Esophagus muscularis mucosa (tissue), 3 donors: ENCODE measurements around the gene SPON2.

Source experiments
- POLR2A ChIP-seq: fragments of 450-650 bp; IDR thresholded peaks from one replicate; pipeline ENCODE4 v1.6.1; 2017; ENCODE audit warnings: antibody characterized with exemption, moderate library complexity, mild to moderate bottlenecking, low read depth
- POLR2AphosphoS5 ChIP-seq, 2 donors: sonication (generic); formaldehyde crosslinking; IDR thresholded peaks; one replicate each; pipeline ENCODE4 v1.6.1; 2017; ENCODE audit warnings: antibody characterized with exemption in 2 of 2
- TF ChIP-seq, protein P1 (sequence below), 3 experiments: fragments of 200-600 bp in 2 of 3; fragments of 450-650 bp in 1 of 3; sonication (generic) in 2 of 3; IDR thresholded peaks; one replicate each; pipeline ENCODE4 v1.5.1; 2017 to 2019; ENCODE audit warnings: antibody characterized with exemption in 3 of 3, mild to moderate bottlenecking in 2 of 3, moderate library complexity in 1 of 3

DNA sequence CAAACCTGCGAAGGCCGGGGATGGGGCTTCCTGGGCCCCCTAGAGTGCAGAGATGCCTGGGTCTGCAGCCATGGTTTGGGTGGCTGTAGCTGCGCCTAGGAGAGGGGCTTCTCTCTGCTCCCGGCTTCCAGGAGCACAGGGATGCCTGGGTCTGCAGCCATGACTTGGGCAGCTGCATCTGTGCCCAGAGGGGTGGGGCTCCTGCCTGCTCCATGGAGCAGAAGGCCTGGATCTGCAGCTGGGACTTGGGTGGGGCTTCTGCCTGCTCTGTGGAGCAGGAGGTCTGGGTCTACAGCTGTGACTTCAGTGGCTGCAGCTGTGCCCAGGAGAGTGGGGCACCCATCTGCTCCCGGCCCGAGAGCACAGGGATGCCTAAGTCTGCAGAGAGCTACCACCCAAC is 20.8 kb downstream of the SPON2 start:
- TF ChIP-seq, protein P1, sequence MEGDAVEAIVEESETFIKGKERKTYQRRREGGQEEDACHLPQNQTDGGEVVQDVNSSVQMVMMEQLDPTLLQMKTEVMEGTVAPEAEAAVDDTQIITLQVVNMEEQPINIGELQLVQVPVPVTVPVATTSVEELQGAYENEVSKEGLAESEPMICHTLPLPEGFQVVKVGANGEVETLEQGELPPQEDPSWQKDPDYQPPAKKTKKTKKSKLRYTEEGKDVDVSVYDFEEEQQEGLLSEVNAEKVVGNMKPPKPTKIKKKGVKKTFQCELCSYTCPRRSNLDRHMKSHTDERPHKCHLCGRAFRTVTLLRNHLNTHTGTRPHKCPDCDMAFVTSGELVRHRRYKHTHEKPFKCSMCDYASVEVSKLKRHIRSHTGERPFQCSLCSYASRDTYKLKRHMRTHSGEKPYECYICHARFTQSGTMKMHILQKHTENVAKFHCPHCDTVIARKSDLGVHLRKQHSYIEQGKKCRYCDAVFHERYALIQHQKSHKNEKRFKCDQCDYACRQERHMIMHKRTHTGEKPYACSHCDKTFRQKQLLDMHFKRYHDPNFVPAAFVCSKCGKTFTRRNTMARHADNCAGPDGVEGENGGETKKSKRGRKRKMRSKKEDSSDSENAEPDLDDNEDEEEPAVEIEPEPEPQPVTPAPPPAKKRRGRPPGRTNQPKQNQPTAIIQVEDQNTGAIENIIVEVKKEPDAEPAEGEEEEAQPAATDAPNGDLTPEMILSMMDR (IDR thresholded peaks at IDR 0.05): no peak
- no peak for TF ChIP-seq POLR2A
- TF ChIP-seq POLR2AphosphoS5 (IDR thresholded peaks at IDR 0.05): no peak
